ENCODE results near the gene ATAD3B. TPM values are rescaled to one million over a fixed set of nuclear protein-coding genes. Genes with fewer than 3 reads are reported as not detected.

ATAD3B gene
- total and polyA plus RNA-seq, 2 of the 4 experiments (the other 2 are of a cell fraction), result 13.8 to 29.0 TPM

DNA sequence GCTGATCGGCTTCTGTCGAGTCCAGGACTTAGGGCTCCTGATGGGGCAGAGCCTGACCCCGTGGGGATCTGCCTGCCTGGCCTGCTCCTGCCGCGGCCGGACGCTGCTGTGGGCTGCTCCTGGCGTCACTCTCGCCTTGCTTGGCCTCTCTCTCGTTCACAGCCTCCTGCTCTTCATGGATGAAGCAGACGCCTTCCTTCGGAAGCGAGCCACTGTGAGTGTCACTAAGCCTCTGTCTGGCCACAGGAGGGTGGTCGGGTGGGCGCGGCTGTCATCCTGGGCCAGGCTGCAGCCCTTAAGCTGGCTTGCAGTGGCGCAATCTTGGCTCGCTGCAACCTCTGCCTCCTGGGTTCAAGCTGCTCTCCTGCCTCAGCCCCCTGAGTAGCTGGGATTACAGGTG is 16.1 kb downstream of the ATAD3B start:
- H3K9ac ChIP-seq (ENCODE audit: low read depth, low read length), result no peak overlapping the region
- no peak overlapping the region for H4K8ac ChIP-seq (ENCODE audit: low read depth in 2 of 2, low read length in 2 of 2)
- no peak overlapping the region for H2AK9ac ChIP-seq (replicated peaks; ENCODE audit: low read depth, low read length, poor library complexity)
- dilution Hi-C loops (cut with HindIII; ENCODE audit: low sequenced_read_pairs, unreplicated experiment) (no loop called here), intact Hi-C loops (cut with micrococcal nuclease) (no loop called here), in situ Hi-C loops (cut with MboI; ENCODE audit: low sequenced_read_pairs) (no loop called here)
- H3K4me3 ChIP-seq (ENCODE audit: insufficient read depth, low read depth, low read length), result no peak overlapping the region
- CTCF ChIA-PET, result no interaction called here
- H4K5ac ChIP-seq (ENCODE audit: low read depth, low read length), result no peak overlapping the region
- no peak overlapping the region for H3K27ac ChIP-seq (ENCODE audit: insufficient read depth, low read length)
- 93% methylated on average over 16 of the region's 18 CpGs; no CpG with 5 or more reads in 1 of the 2 experiments for WGBS, 2 experiments (ENCODE audit: extremely low coverage in 2 of 2, insufficient read length in 1 of 2)
- H4K20me1 ChIP-seq (ENCODE audit: insufficient read depth, low read length), result no peaks in the 10 kb centered on the region
- peaks cover 59% of the 10 kb centered on the region for H3K36me3 ChIP-seq (ENCODE audit: control insufficient read depth, insufficient read depth, low read length)
- no peak overlapping the region for H3K18ac ChIP-seq (ENCODE audit: low read depth, low read length)
- no peak overlapping the region for H2AK5ac ChIP-seq (ENCODE audit: low read depth, low read length)
- no peak overlapping the region for H4K91ac ChIP-seq (ENCODE audit: insufficient read depth, low read depth, low read length)
- POLR2A ChIA-PET (ENCODE audit: unreplicated experiment), result no interaction called here
- BruUV-seq (replicated peaks), result no TSS peak
- no peaks in the 10 kb centered on the region for H3K4me1 ChIP-seq (ENCODE audit: control insufficient read depth, insufficient read depth, low read length)
- H2BK5ac ChIP-seq (ENCODE audit: low read depth, low read length, poor library complexity, severe bottlenecking), result no peak overlapping the region
- H2BK20ac ChIP-seq (ENCODE audit: low read depth, low read length), result no peak overlapping the region
- H3K23ac ChIP-seq (ENCODE audit: low read depth, low read length), result no peak overlapping the region
- DNase-seq (no peak), ATAC-seq (ENCODE audit: low read depth) (no peak)
- H3K9me1 ChIP-seq (ENCODE audit: insufficient read depth, low read length), result no peaks in the 10 kb centered on the region
- no peak overlapping the region for H3K4ac ChIP-seq (ENCODE audit: low read depth, low read length)
- TF ChIP-seq SMC3 (IDR thresholded peaks at IDR 0.05; ENCODE audit: low read depth, low read length) (no peak), BHLHE40 (IDR thresholded peaks at IDR 0.05; ENCODE audit: low read depth, low read length) (no peak), CHD1 (IDR thresholded peaks at IDR 0.05; ENCODE audit: low read depth, low read length) (no peak), MXI1 (IDR thresholded peaks at IDR 0.05; ENCODE audit: borderline replicate concordance, low read depth, low read length) (no peak), MAFK (IDR thresholded peaks at IDR 0.05; ENCODE audit: low read depth, low read length) (no peak), FOS (IDR thresholded peaks at IDR 0.05; ENCODE audit: low read depth, low read length) (no peak), NFE2L2 (IDR thresholded peaks at IDR 0.05; ENCODE audit: low read depth, low read length) (no peak), CEBPB (IDR thresholded peaks at IDR 0.05; ENCODE audit: low read depth, low read length) (no peak), MAZ (IDR thresholded peaks at IDR 0.05; ENCODE audit: borderline replicate concordance, low read depth, low read length) (no peak), RAD21 (IDR thresholded peaks at IDR 0.05; ENCODE audit: low read length) (no peak), RCOR1 (IDR thresholded peaks at IDR 0.05; ENCODE audit: insufficient replicate concordance, low read length) (no peak)
- TF ChIP-seq, protein P1, sequence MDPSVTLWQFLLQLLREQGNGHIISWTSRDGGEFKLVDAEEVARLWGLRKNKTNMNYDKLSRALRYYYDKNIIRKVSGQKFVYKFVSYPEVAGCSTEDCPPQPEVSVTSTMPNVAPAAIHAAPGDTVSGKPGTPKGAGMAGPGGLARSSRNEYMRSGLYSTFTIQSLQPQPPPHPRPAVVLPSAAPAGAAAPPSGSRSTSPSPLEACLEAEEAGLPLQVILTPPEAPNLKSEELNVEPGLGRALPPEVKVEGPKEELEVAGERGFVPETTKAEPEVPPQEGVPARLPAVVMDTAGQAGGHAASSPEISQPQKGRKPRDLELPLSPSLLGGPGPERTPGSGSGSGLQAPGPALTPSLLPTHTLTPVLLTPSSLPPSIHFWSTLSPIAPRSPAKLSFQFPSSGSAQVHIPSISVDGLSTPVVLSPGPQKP (IDR thresholded peaks at IDR 0.05; ENCODE audit: borderline replicate concordance, low read depth, low read length), result no peak
- H3K56ac ChIP-seq (ENCODE audit: extremely low read depth, insufficient read depth, low read length), result no peak overlapping the region
- no peak overlapping the region for H2BK15ac ChIP-seq (ENCODE audit: low read depth, low read length)
- no peak overlapping the region for H2BK120ac ChIP-seq (ENCODE audit: low read depth, low read length)
- peaks cover 3 to 10% of the 10 kb centered on the region in 2 experiments; a peak in 3 of 4 replicates for H3K79me1 ChIP-seq (ENCODE audit: low read depth in 1 of 2, low read length in 2 of 2)
- no peak overlapping the region for H3K4me2 ChIP-seq (ENCODE audit: low read depth, low read length)
- H3K9me3 ChIP-seq (ENCODE audit: control insufficient read depth, insufficient read depth, low read length), result no peaks in the 10 kb centered on the region; the same call in 1 of the 2 replicates
- no peak overlapping the region for H3K14ac ChIP-seq (replicated peaks; ENCODE audit: low read depth, low read length)
- no peak overlapping the region for H2AFZ ChIP-seq (replicated peaks; ENCODE audit: low read length, poor library complexity)
- H3K27me3 ChIP-seq (ENCODE audit: control insufficient read depth, insufficient read depth, low read length), result no peaks in the 10 kb centered on the region
